Vagina (tissue), 2 donors: ENCODE data around the gene PIK3CB. TPM values are rescaled to one million over a fixed set of nuclear protein-coding genes. Genes with fewer than 3 reads are reported as not detected.

Experiments used
- DNase-seq, 2 donors: peaks; one replicate each; pipeline ENCODE4 v3.0.0-alpha.2; 2017; ENCODE audit errors: extremely low spot score in 2 of 2
- H3K27ac ChIP-seq: fragments of 200-600 bp; sonication (generic); one replicate; pipeline ENCODE4 v1.5.1; 2019
- H3K27me3 ChIP-seq: fragments of 200-600 bp; sonication (generic); one replicate; pipeline ENCODE4 v1.5.1; 2019
- H3K36me3 ChIP-seq, 2 donors: fragments of 200-600 bp; sonication (generic); one replicate each; pipeline ENCODE4 v1.5.1; 2017 to 2019
- H3K4me1 ChIP-seq: fragments of 200-600 bp; sonication (generic); one replicate; pipeline ENCODE4 v1.5.1; 2019
- H3K4me3 ChIP-seq, 2 donors: fragments of 200-600 bp; sonication (generic); 1 replicate in 1 of 2; 2 replicates in 1 of 2; pipeline ENCODE4 v1.5.1; 2016 to 2019
- H3K9me3 ChIP-seq: fragments of 200-600 bp; sonication (generic); one replicate; pipeline ENCODE4 v1.5.1; 2019
- CTCF ChIP-seq, 3 experiments: fragments of 450-650 bp in 2 of 3; fragments of 200-600 bp in 1 of 3; sonication (generic) in 1 of 3; IDR thresholded peaks; one replicate each; pipeline ENCODE4 v1.5.1; 2017 to 2019; ENCODE audit warnings: antibody characterized with exemption in 3 of 3, mild to moderate bottlenecking in 2 of 3, moderate library complexity in 2 of 3
- POLR2A ChIP-seq, 2 donors: fragments of 450-650 bp; IDR thresholded peaks; one replicate each; pipeline ENCODE4 v1.6.1; 2017; ENCODE audit warnings: antibody characterized with exemption in 2 of 2, mild to moderate bottlenecking in 2 of 2, moderate library complexity in 2 of 2
- POLR2AphosphoS5 ChIP-seq, 2 donors: sonication (generic); formaldehyde crosslinking; IDR thresholded peaks; one replicate each; pipeline ENCODE4 v1.9.0; 2017; ENCODE audit warnings: antibody characterized with exemption in 2 of 2, mild to moderate bottlenecking in 2 of 2, low read depth in 1 of 2; ENCODE audit not compliant: insufficient read depth in 1 of 2
- intact Hi-C: fragments of 100-400 bp; cut with DNase I; formaldehyde crosslinking; loops from one replicate; pipeline ENCODE4 v1.15.1; 2023
- total RNA-seq: library from RNA; depleted of rRNA; stranded (reverse); fragments of >200 nt; gene quantifications from one replicate; pipeline ENCODE4 v1.2.3, GENCODE V29; 2016

Gene PIK3CB
- total RNA-seq, 1 donor from 2014 or later, result 31.9 TPM

- peaks cover 1% of the 10 kb centered on the region for H3K4me1 ChIP-seq
- no peaks in the 10 kb centered on the region for H3K36me3 ChIP-seq
- no peaks in the 10 kb centered on the region for H3K27me3 ChIP-seq
- no peak for TF ChIP-seq POLR2A (IDR thresholded peaks at IDR 0.05)
- TF ChIP-seq CTCF (IDR thresholded peaks at IDR 0.05), result no peak
- no peak for TF ChIP-seq POLR2AphosphoS5 (IDR thresholded peaks at IDR 0.05; ENCODE audit: insufficient read depth in 1 of 2, low read depth in 1 of 2)
- no peak for DNase-seq
- no peak overlapping the region for H3K4me3 ChIP-seq
- no peaks in the 10 kb centered on the region for H3K9me3 ChIP-seq
- H3K27ac ChIP-seq, result no peak overlapping the region
- intact Hi-C loops, result no loop called here
Observed at GRCh38 chr3:138856799-138857198, 22.1 kb upstream of the PIK3CB start.

- DNase-seq, result no peak
- H3K4me1 ChIP-seq, result no peaks in the 10 kb centered on the region
- no peak for TF ChIP-seq POLR2AphosphoS5 (IDR thresholded peaks at IDR 0.05; ENCODE audit: insufficient read depth in 1 of 2, low read depth in 1 of 2)
- TF ChIP-seq POLR2A (IDR thresholded peaks at IDR 0.05), result no peak
- TF ChIP-seq CTCF (IDR thresholded peaks at IDR 0.05), result no peak
- H3K4me3 ChIP-seq, result no peak overlapping the region
- H3K9me3 ChIP-seq, result no peaks in the 10 kb centered on the region
- no peak overlapping the region for H3K27ac ChIP-seq
- intact Hi-C loops, result no loop called here
- no peaks in the 10 kb centered on the region for H3K36me3 ChIP-seq
- H3K27me3 ChIP-seq, result no peaks in the 10 kb centered on the region
Observed at GRCh38 chr3:138854940-138855339, 20.2 kb upstream of the PIK3CB start.

GRCh38 chr3:138854204-138854603, 19.5 kb upstream of the PIK3CB start:
- Histone ChIP-seq H3K36me3 (no peaks in the 10 kb centered on the region), H3K4me3 (no peak overlapping the region), H3K27ac (no peak overlapping the region), H3K27me3 (no peaks in the 10 kb centered on the region), H3K9me3 (no peaks in the 10 kb centered on the region), H3K4me1 (no peaks in the 10 kb centered on the region)
- no peak for DNase-seq
- intact Hi-C loops, result no loop called here
- TF ChIP-seq POLR2AphosphoS5 (IDR thresholded peaks at IDR 0.05; ENCODE audit: insufficient read depth in 1 of 2, low read depth in 1 of 2) (no peak), CTCF (IDR thresholded peaks at IDR 0.05) (no peak)

GRCh38 chr3:138850151-138850550, 15.4 kb upstream of the PIK3CB start:
- H3K27me3 ChIP-seq, result no peaks in the 10 kb centered on the region
- no peaks in the 10 kb centered on the region for H3K36me3 ChIP-seq
- no peak for TF ChIP-seq CTCF (IDR thresholded peaks at IDR 0.05)
- no peak for TF ChIP-seq POLR2A (IDR thresholded peaks at IDR 0.05)
- TF ChIP-seq POLR2AphosphoS5 (IDR thresholded peaks at IDR 0.05; ENCODE audit: insufficient read depth in 1 of 2, low read depth in 1 of 2), result no peak
- no peak overlapping the region for H3K4me3 ChIP-seq
- no peaks in the 10 kb centered on the region for H3K9me3 ChIP-seq
- H3K4me1 ChIP-seq, result no peaks in the 10 kb centered on the region
- DNase-seq, result no peak
- intact Hi-C loops, result no loop called here
- H3K27ac ChIP-seq, result no peak overlapping the region

- no peak for DNase-seq
- H3K27ac ChIP-seq, result no peak overlapping the region
- no peaks in the 10 kb centered on the region for H3K27me3 ChIP-seq
- no peak for TF ChIP-seq CTCF (IDR thresholded peaks at IDR 0.05)
- TF ChIP-seq POLR2A (IDR thresholded peaks at IDR 0.05), result no peak
- no peak for TF ChIP-seq POLR2AphosphoS5 (IDR thresholded peaks at IDR 0.05; ENCODE audit: insufficient read depth in 1 of 2, low read depth in 1 of 2)
- no peak overlapping the region for H3K4me3 ChIP-seq
- H3K36me3 ChIP-seq, result no peaks in the 10 kb centered on the region
- no peaks in the 10 kb centered on the region for H3K4me1 ChIP-seq
- H3K9me3 ChIP-seq, result no peaks in the 10 kb centered on the region
- intact Hi-C loops, result loop anchor here (5.0 kb wide), 1 partner anchor 792 kb away; no protein-coding TSS in a partner anchor
Observed at GRCh38 chr3:138849222-138849940, 14.7 kb upstream of the PIK3CB start.
